Smooth muscle cell (in vitro differentiated cells): ENCODE data around the gene DNASE1L3. TPM values are rescaled to one million over a fixed set of nuclear protein-coding genes. Genes with fewer than 3 reads are reported as not detected.

Experiments
- DNase-seq: peaks from one replicate; lab custom pipeline; 2025; ENCODE audit not compliant: unreplicated experiment; lab: John Stamatoyannopoulos, UW
- H2AFZ ChIP-seq: fragments of 200-600 bp; sonication (generic); 2 replicates; pipeline ENCODE4 v1.6.0; 2016; ENCODE audit warnings: antibody characterized with exemption, low read depth, mild to moderate bottlenecking
- H3F3A ChIP-seq: fragments of 200-600 bp; sonication (generic); 2 replicates; pipeline ENCODE4 v1.6.0; 2017; ENCODE audit warnings: antibody characterized with exemption, low read depth
- H3K27ac ChIP-seq: fragments of 200-600 bp; sonication (generic); 2 replicates; pipeline ENCODE4 v1.5.1; 2016; ENCODE audit warnings: low read depth, mild to moderate bottlenecking
- H3K27me3 ChIP-seq: fragments of 200-600 bp; sonication (generic); 2 replicates; pipeline ENCODE4 v1.6.1; 2016; ENCODE audit warnings: low read depth, mild to moderate bottlenecking
- H3K36me3 ChIP-seq: fragments of 200-600 bp; sonication (generic); 2 replicates; pipeline ENCODE4 v1.5.1; 2016; ENCODE audit warnings: low read depth
- H3K4me1 ChIP-seq: fragments of 200-600 bp; sonication (generic); 2 replicates; pipeline ENCODE4 v1.5.1; 2016; ENCODE audit warnings: low read depth
- H3K4me2 ChIP-seq: fragments of 200-600 bp; sonication (generic); 2 replicates; pipeline ENCODE4 v1.6.0; 2016; ENCODE audit warnings: mild to moderate bottlenecking
- H3K4me3 ChIP-seq: fragments of 200-600 bp; sonication (generic); 2 replicates; pipeline ENCODE4 v1.5.1; 2016; ENCODE audit warnings: mild to moderate bottlenecking
- H3K79me2 ChIP-seq: fragments of 200-600 bp; sonication (generic); 2 replicates; pipeline ENCODE4 v1.6.0; 2016; ENCODE audit warnings: low read depth, mild to moderate bottlenecking
- H3K9ac ChIP-seq: fragments of 200-600 bp; sonication (generic); 2 replicates; pipeline ENCODE4 v1.6.0; 2016; ENCODE audit warnings: low read depth
- H3K9me3 ChIP-seq: fragments of 200-600 bp; sonication (generic); replicated peaks from 2 replicates; pipeline ENCODE4 v1.5.1; 2016; ENCODE audit warnings: low read depth
- H4K20me1 ChIP-seq: fragments of 200-600 bp; sonication (generic); 2 replicates; pipeline ENCODE4 v1.6.0; 2016; ENCODE audit warnings: low read depth
- WGBS: methylation state at CpG from one replicate; pipeline ENCODE4 v1.1.7; 2016; ENCODE audit warnings: low lambda C conversion rate; 5-methylcytosine and 5-hydroxymethylcytosine counted together
- polyA plus RNA-seq: library from polyadenylated mRNA; unstranded; fragments of >200 nt; fragmentation: Nextera tagmentation; extraction: Ambion mirVana; gene quantifications from 2 replicates; pipeline ENCODE4 v1.2.1, GENCODE V29; 2016
- total RNA-seq: library from RNA; depleted of rRNA; stranded (reverse); fragments of >200 nt; gene quantifications from 2 replicates; pipeline ENCODE4 v1.2.3, GENCODE V29; 2014
- TF ChIP-seq, protein P1 (sequence below): fragments of 200-600 bp; sonication (generic); IDR thresholded peaks from 2 replicates; pipeline ENCODE4 v1.5.1; 2017; ENCODE audit warnings: borderline replicate concordance, mild to moderate bottlenecking, antibody characterized with exemption; ENCODE audit not compliant: insufficient read depth, poor library complexity, severe bottlenecking

The DNASE1L3 gene
- total and polyA plus RNA-seq, 2 experiments from 2014 or later, result 2.0 TPM; not detected in 1

DNA sequence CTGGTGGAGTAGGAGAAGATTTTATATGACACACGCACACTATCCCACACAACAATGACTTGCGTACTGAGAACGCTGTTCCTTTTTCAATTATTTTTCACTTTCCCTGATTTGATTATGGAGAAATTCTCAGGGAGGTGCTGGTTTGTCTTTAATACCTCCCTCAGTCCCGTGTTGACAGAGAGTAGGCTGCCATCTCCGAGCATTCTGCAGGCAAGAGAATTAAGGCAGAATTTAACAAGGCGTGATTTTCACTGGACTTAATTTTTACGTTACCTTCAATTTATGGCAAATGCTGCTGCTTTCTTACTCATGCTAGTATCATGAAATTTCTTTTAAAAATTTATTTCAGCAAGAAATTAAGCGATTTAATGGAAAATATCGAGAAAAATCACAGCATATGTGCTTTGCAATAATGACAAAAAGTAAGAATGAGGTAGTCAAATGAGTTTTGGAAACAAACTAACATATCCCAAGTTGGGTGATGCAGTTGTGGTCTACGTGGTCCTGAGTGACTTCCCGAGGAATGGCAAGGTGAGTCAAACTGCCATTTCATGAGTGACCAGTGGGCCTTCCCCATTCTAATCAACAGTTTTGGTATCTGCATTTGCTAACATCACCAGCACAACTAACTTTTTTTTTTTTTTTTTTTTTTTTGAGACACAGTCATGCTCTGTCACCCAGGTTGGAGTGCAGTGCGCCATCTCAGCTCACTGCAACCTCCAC lies 16.9 kb downstream of the DNASE1L3 start:
- H3K4me3 ChIP-seq, result no peak overlapping the region
- H3K9ac ChIP-seq, result no peak overlapping the region
- WGBS, result 91% methylated on average over 12 of the region's 12 CpGs
- no peak for DNase-seq
- H3K4me2 ChIP-seq, result no peak overlapping the region
- H3K36me3 ChIP-seq, result no peaks in the 10 kb centered on the region
- H3F3A ChIP-seq, result no peaks in the 10 kb centered on the region
- no peaks in the 10 kb centered on the region for H3K79me2 ChIP-seq
- no peaks in the 10 kb centered on the region for H4K20me1 ChIP-seq
- no peaks in the 10 kb centered on the region for H3K9me3 ChIP-seq
- TF ChIP-seq, protein P1, sequence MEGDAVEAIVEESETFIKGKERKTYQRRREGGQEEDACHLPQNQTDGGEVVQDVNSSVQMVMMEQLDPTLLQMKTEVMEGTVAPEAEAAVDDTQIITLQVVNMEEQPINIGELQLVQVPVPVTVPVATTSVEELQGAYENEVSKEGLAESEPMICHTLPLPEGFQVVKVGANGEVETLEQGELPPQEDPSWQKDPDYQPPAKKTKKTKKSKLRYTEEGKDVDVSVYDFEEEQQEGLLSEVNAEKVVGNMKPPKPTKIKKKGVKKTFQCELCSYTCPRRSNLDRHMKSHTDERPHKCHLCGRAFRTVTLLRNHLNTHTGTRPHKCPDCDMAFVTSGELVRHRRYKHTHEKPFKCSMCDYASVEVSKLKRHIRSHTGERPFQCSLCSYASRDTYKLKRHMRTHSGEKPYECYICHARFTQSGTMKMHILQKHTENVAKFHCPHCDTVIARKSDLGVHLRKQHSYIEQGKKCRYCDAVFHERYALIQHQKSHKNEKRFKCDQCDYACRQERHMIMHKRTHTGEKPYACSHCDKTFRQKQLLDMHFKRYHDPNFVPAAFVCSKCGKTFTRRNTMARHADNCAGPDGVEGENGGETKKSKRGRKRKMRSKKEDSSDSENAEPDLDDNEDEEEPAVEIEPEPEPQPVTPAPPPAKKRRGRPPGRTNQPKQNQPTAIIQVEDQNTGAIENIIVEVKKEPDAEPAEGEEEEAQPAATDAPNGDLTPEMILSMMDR, result no peak
- no peaks in the 10 kb centered on the region for H3K4me1 ChIP-seq
- no peaks in the 10 kb centered on the region for H3K27me3 ChIP-seq
- no peak overlapping the region for H3K27ac ChIP-seq
- H2AFZ ChIP-seq, result no peak overlapping the region

DNA sequence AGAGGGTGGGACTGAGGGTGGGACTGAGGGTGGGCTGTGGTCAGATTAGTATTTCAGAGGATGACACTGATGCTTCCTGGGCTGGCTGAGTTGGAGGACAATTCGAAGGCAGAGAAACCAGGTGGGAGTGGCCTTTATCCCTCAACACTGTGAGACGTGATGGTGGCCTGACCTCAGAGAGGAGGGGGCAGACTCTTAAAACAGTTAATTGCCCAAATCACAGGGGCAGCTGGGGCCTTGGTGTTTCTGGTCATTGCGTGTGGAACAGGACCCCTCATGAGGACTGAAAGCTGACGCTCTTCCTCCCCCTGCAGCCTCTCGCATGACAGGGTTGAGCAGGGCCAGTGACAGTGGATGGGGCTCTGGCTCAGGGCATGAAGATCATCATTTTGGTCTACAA lies 18.7 kb downstream of the DNASE1L3 start:
- TF ChIP-seq, protein P1, result no peak
- no peak overlapping the region for H2AFZ ChIP-seq
- WGBS, result 75% methylated on average over 5 of the region's 5 CpGs
- no peak overlapping the region for H3K9ac ChIP-seq
- no peak overlapping the region for H3K4me2 ChIP-seq
- DNase-seq, result no peak
- no peaks in the 10 kb centered on the region for H3F3A ChIP-seq
- H3K36me3 ChIP-seq, result no peaks in the 10 kb centered on the region
- H3K9me3 ChIP-seq, result no peaks in the 10 kb centered on the region
- no peaks in the 10 kb centered on the region for H3K79me2 ChIP-seq
- no peaks in the 10 kb centered on the region for H3K4me1 ChIP-seq
- no peaks in the 10 kb centered on the region for H3K27me3 ChIP-seq
- no peak overlapping the region for H3K27ac ChIP-seq
- no peaks in the 10 kb centered on the region for H4K20me1 ChIP-seq
- no peak overlapping the region for H3K4me3 ChIP-seq

DNA sequence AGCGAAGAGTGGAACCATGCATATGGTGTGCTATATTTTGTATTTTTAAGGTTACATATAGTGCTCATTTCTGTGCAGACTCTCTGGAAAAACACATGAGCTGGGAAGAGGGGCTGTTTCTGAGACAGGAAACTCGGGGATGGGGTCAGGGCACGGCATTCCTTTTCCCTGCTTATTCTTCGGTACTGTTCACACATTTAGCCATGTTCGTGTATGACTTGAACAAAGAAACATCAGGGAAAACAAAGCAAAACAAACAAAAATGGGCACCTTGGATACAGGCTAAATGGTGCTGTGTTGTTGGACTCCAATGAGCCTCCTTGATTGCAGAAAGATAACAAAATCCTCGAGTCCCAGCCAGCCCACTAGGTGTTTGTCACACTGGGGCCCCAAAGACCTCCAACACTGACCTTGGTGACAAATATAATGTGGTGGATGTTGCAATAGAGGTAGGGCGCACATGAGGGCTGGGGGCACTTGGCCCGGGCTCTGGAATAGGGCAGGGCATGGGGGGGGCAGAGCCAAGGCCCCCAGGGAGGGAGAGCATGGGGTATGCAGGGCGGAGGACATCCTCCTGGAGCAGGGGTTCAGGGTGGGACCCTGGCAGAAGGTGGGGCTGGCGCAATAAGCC lies 19.3 kb downstream of the DNASE1L3 start:
- Histone ChIP-seq H3K36me3 (no peaks in the 10 kb centered on the region), H3K27ac (no peak overlapping the region), H3K79me2 (no peaks in the 10 kb centered on the region), H3K4me1 (no peaks in the 10 kb centered on the region), H3F3A (no peaks in the 10 kb centered on the region), H3K9ac (no peak overlapping the region), H3K4me2 (no peak overlapping the region), H3K4me3 (no peak overlapping the region), H3K9me3 (no peaks in the 10 kb centered on the region), H4K20me1 (no peaks in the 10 kb centered on the region), H3K27me3 (no peaks in the 10 kb centered on the region), H2AFZ (no peak overlapping the region)
- WGBS, result 89% methylated on average over 10 of the region's 10 CpGs
- no peak for DNase-seq
- TF ChIP-seq, protein P1, result no peak
